Activated T-cell treated with anti-CD3 and anti-CD28 coated beads for 24 hours (primary cell): Measurements from ENCODE around the gene HIVEP1.
"Not testable (repeated sequence)": the region's sequence is repeated elsewhere in the genome, so short reads cannot be mapped to it uniquely, and the experiment has no call there.

Experiments used
- DNase-seq: peaks from one replicate; pipeline ENCODE4 v3.0.0-alpha.2; 2020; ENCODE audit warnings: low read depth

The HIVEP1 gene

DNA sequence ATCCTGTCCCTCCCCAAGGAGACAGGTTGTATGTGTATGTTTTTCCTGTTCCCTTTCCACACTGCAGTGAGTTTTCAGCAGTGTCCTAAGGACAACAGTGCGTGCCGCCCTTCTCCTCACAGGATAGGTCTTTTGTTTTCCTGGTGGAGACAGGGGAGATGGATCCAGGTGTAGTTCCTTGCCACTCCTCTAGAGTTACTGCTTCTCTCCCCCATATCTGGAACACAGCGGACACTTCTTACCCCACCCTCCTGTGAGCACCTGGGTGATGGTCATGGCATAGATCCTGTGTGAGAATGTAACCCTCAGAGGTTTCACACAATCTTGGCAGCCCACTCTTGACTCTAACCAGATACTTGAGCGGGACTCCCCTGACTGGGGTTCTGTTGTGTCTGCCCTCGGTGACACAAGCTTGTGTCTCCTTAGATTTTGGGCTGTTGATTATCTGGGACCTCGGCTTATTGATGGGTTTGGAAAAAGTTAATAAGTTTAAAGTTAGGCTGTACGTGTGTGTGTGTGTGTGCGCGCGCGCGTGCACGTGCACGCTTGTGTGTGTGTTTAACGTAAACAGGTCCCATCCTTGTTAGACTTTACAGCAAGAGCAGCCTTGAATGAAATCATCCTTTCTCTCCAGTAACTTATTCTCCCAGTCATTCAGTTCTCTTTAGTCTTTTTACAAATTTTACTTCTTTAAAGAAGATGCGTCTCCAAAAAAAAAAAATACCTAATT is 146.7 kb downstream of the HIVEP1 start:
- DNase-seq, result no peak

DNA sequence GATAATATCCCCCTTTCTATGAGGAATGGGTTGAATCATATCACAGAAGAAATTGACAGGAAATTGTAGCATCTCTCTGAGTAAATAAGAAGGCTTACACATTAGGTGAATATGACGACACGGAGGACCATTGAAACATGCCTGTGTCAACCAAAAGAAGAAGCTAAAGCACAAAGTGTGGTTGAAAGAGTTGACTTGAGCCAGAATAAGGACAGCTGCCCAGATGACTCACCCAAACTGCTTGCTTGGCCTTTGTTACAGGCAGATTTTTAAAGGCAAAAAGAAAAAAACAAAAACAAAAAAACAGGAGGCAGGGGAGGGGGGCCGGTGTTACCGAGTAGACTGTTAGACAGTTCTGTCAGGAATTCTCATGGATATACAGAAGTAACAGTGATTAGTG is 148.2 kb downstream of the HIVEP1 start:
- DNase-seq, result no peak

DNA sequence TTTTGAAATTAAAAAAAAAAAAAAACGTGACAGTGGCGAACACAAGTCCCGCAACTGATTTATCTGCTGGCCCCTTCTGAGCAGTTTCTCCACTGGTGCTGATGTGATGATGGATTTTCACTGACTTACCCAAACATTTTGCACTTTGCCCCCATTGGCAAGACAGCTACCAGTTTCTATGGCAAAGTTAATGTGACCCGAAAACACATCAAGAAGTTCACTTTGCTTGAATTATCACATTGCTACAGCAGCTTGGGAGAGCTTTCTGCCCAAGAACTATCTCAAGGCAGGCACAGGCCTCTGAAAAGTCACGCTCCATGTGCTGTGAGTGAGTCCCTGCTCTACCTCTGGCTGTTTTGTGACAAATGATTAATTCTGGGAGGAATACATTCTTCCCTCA is 150.1 kb downstream of the HIVEP1 start:
- no peak for DNase-seq

DNA sequence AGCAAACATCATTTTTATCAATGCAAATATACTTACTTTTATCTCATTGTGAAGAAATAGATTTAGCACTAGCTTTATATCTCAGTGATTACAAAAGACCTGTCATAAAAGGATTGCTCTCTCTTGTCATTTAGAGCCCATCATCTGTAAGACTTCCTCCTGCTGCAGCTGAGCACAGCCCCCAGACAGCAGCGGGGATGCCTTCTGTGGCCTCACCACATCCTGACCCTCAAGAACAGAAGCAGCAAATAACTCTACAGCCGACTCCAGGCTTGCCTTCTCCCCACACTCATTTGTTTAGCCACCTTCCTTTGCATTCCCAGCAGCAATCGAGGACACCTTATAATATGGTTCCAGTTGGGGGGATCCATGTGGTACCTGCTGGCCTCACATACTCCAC is 151.0 kb downstream of the HIVEP1 start:
- DNase-seq, result no peak

DNA sequence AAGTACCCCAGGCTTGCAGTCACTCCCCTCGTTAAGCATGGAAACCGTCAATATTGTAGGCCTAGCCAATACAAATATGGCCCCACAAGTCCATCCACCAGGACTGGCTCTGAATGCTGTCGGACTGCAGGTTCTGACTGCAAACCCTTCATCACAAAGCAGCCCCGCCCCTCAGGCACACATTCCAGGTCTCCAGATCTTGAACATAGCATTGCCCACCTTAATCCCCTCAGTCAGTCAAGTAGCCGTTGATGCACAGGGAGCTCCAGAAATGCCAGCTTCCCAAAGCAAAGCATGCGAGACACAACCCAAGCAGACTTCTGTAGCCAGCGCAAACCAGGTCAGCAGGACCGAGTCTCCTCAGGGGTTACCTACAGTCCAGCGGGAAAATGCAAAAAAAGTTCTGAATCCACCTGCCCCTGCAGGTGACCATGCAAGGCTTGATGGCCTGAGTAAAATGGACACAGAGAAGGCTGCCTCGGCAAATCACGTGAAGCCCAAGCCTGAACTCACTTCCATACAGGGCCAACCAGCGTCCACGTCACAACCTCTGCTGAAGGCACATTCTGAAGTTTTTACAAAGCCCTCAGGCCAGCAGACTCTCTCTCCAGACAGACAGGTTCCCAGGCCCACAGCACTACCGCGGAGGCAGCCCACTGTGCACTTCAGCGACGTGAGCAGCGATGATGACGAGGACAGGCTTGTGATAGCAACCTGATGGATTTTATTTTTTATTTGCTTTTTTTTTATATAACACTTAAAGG is 151.8 kb downstream of the HIVEP1 start:
- no peak for DNase-seq

DNA sequence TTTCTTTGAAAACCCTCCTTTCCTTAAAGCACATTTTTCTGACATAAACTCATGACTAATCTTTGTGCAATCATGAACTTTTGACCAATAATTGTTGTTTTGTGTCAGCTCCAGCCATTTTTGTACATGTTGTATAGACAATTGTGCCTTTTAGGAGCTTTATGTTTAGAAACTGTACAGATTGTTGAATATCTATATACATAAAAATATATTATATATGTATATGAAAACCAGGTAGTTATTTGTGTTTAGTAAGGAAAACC is 152.3 kb downstream of the HIVEP1 start:
- DNase-seq, result no peak

DNA sequence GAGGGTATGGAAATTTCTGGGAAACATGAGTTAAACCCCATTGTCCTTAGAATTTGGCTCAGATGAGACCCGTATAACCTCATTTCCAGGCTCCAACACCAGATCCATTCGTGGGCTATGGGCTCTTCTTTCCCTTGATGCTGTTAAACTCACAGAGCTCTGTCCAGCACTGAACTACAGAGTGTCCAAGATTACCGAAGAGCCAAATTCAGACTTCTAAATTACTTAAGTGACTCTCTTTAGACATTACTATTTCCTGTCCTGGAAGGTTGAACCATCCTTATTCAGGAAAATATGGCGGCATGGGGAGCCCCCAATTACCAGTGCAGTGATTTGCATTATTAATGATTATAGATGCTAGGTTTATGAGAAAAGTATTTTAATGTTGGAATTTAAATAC is 153.2 kb downstream of the HIVEP1 start:
- no peak for DNase-seq

DNA sequence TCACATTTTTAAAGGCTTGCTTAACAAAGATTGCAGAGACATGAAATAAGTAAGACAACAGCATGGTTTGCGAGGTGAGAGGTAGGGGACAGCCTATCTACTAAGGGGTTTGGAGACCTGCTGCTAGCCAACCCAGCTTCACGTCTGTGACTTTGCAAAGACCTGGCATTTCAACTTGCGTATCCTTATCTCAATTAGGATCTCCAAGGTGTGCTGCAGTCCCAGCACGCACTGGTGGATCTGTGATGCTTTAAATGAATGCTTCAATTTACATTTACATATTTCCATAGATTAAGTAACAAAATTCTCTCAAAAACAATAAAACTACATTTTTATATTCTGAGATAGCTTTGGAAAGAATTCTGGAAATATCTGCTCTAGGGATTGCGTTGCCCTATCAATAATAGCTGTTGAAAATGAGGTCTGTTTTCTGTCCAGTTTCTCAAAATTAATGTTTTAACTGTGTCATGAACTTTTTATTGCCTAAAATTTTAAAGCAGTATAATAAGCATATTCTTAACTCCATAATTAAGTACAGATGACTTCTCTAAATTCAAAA is 153.7 kb downstream of the HIVEP1 start:
- DNase-seq, result no peak

DNA sequence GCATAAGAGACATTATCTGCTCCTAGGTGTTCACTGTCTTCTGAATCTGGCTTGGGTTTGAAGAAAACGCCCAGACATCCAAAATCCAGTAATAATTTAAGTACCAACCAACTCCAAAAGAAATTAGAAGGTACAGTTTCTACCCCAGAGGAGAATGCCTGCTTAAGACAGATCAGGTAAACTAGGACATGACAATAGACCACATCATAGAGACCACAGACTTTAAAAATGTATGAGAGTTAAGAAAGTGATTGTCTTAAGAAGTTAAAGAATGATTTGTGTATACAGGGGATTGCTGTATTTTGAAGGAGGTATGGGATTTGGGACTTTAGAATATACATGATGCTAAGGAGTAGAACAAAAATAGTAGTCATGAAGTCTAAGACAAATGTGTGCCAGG is 157.3 kb downstream of the HIVEP1 start:
- DNase-seq, result no peak

DNA sequence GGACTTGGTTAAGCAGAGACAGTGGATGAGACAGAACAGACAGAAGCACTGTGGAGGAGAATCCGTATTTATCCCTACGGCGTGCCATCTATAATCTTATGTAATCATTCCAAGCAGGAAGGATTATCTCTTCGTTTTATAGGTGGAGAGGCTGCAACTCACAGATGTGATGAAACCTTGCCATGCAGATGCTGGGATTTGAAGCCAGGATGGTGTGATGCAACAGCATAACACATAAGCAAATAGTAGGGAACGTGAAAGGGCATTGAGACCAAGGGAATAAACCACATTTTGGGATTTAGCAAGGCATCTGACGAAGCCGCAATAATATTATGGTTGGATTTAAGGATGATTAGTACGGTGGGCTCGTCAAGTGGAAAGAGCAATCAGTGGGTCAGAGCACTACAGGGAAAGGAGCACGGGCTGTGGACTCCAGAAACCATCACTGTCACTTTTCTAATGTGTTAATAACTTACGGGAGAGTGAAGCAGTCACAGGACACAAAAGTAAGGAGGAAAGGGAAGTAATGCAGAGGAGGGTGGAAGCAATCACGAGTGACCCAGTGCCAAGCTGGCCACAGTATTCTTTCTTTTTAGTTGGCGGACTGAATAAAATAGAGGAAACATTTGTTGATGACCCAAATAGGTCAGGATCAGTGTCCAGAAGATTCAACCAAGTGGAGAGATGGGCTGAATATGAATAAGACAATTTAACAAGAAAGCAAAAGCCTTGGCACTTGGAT is 158.4 kb downstream of the HIVEP1 start:
- DNase-seq, result no peak

DNA sequence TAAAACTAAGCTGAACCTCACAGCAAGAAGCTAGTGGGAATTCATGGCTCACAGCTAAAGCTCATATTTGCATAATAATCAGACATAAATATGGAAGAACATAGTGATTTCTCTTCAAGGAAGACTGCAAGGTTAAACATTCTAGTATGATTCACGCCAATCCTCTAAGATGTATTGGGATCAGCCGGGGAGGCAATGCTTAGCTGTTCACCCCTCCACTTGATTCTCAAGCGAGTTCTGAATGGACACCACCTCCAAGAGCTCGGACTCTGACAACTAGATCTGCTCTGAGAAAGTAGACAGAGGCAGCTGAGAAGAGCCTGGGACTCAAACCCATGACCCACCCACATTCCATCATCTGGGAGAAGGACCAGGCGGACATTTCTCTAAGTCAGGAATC is 159.6 kb downstream of the HIVEP1 start:
- no peak for DNase-seq

DNA sequence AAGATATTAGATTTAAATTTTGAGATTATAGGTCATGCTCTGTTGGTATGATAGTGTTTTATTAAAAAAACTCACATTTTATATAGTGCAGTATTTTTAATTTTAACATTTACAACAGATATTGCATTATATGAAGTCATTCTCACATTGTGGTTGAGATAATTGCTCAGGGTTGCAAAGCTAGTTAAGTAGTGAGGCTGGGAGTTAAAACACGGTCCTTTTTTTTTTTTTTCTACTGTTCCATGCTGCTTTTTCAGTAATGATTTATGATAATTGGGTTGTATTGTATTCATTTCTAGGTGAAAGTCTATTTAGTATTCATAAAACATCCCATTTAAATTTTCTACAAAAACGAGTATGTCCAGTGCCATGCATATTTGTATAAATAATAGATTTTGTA is 160.5 kb downstream of the HIVEP1 start:
- DNase-seq, result no peak

DNA sequence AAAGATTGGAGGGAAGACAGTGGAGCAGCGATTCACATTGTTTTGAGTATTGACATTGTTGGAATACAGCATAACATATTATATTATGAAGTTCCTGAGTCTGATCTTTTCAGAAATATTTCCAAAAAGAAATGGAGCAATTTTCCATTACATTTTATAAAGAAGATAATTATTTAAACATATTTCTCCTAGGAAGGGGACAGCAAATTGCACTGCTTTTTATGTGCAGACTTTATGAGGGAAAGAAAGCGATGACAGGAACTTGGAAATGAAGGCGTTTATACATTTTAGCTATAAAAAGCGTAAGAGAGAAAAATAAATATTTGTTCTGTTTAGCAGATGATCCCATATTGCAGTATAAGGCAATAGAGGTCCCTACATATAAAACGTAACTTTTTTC is 161.1 kb downstream of the HIVEP1 start:
- no peak for DNase-seq

DNA sequence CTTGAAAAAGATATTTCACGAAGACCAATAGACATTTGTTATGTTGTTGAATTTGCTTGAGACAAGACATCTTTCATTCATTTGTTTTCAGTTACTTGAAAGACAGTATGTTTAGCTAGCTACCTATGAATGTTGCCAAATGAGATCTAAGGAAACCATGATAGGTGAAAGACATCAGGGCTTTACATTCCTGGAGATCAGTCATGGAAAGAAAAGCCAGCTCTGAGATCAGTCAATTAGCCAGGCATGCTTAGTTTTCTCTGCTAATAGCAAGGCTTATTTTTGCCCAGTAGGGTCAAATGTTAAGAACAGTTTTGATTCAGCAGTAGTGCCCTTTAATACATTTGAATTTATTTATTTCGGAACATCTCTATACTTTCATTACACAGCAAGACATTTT is 161.5 kb downstream of the HIVEP1 start:
- no peak for DNase-seq

DNA sequence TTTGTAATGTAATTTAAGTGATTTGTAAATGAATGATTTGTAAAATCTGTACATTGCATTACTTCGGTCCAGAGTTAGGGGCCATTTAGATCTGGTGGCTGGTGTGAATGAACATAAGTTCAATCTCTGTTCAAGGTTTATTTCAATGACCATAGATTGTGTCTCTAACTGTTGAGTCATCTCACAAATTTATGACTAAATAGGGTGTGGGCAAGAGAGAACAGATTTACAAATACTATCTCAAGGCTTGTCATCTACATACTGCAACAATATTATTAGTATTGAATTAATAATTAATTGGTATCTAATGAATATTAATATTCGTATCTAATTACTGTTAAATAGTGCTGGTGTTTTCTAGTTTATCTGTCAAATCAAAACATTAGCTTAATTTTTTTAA is 162.8 kb downstream of the HIVEP1 start:
- no peak for DNase-seq

DNA sequence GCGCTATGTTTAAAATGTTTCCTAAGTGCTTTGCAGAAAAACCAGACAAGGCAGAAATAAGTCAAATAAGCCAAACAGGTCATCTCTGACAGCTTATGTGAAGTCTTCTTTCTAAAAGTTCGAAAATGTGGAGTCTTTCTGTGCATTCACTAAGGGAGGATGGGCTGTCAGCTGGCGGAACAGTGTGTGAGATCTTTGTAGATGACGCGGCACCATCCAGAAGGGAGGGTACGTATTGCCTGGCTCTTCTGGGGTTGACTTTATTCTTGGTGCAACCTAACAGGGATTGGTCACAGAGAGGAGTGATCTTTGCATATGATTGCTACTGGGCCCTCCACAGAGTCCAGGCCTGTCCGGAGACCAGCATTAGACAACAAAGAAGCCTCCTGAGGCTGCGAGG is 163.5 kb downstream of the HIVEP1 start:
- no peak for DNase-seq

DNA sequence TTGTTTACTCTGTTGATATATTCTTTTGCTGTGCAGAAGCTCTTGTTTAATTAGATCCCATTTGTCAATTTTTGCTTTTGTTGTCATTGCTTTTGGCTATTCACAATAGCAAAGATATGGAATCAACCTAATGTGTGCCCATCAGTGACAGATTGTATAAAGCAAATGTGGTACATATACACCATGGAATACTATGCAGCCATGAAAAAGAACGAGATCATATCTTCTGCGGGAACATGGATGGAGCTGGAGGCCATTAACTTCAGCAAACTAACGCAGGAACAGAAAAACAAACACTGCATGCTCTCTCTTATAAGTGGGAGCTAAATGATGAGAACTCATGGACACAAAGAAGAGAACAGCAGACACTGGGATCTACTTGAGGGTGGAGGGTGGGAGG is 164.7 kb downstream of the HIVEP1 start:
- DNase-seq, result not testable (repeated sequence)

DNA sequence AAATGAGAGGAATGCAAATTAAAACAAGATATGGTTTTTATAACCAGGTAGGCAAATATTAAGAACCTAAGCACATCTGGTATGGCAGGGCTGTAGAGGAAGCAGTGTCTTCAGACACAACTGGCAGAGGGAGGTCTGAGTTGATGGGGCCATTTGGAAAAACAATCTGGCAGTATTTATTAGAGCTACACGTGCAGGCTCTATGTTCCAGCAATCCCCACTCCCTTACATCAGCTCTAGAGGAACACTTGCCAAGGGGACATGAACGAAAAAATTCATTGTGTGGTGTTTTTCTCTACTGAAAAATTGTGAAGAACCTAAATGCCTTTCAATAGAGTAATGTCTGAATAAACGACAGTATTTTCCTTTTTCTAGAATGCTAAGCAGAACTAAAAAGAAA is 166.4 kb downstream of the HIVEP1 start:
- DNase-seq, result no peak

DNA sequence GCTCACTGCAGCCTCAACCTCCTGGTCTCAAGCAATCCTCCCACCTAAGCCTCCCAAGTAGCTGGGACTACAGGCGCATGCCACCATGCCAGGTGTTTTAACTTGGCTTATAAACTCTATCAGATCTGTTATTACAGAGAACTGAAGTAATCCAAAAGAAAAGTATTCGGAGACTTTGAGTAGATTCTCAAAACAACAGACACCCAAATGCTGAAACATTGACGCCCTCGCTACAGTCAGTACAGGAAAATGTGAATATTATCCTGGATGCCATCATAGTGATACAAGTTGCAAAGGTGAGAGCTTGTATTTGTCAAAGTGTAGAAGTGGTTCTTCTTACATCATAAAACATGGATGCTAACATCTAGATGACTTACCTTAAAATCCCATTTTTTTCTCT is 169.4 kb downstream of the HIVEP1 start:
- no peak for DNase-seq

DNA sequence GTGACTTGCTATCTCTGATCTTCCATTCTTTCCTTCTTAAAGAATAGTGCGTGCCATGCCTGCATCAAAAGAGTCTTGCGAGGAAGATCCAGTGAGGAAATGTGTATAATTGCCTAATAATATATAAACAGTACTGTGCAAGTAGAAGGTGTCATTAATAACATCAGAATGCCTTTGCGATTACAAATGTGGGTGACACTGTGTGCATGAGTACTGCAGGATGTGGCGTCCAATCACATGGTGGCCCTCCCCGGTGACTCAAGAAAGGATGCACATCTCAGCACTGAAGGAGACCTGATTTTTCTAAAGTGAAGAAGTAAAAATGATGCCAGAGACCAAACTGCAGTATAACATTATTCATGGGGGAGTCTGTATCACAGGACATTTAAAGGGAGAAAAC is 170.6 kb downstream of the HIVEP1 start:
- DNase-seq, result no peak

DNA sequence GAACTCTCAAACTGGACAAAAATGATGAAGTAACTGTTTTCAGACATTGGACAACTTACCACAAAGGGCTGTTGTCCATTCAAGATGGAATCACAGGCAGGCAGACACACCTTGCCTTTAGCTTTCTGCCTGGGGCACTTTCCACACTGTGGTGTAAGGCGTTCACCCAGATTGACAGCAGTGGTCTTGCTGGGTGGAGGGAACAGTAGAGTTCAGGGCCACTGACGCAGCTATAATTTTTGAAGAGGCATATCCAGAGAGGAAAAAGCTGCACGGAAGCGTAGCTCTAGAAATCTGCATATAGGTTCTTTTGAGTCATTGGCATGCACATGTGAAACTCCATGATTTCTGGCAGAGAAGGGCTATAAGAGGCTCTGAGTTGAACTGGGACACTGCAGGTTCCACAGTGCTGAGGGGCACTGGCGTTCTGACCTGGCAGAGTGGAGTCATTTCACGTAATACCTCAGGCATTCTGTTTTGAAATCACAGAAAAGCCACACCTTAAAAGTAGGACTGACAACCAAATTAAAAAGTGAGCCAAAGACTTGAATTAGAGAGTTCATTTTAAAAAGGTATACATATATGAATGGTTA is 173.1 kb downstream of the HIVEP1 start:
- no peak for DNase-seq

DNA sequence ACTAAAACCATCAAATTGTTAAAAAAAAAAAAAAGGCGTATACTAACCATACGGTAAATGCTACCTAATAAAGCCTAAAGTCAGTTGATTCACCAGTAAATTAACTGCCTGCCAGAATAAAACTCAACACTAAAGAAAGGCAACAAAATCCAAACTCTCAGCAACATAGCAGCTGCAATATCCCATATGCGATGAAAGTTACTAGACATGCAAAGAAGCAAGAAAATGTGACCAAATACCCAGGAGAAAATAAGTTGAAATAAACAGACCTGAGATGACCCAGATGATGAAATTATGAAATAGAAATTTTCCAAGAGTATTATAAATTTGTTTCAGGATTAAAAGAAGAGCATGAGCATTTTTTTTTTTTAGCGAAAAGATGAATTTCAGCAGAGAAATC is 174.4 kb downstream of the HIVEP1 start:
- DNase-seq, result no peak

DNA sequence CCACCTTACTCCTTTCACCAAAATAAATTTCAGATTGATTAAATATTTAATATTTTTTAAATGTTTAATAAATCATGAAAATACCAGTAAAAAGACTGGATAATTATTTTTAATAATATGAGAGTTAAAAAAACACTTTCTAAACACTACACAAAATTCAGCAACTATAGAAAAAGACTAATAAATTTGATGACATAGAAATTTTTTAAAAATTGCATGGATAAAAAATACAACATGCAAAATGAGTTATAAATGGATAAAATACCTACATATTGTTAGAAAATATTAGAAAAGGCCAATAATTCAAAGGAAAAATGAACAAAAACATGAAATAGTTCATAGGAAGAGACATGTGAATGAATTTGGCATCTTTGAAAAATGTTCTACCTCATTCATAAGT is 177.0 kb downstream of the HIVEP1 start:
- DNase-seq, result no peak
